Measurements from ENCODE around the gene CHCHD6.

- TF ChIP-seq, protein P1, sequence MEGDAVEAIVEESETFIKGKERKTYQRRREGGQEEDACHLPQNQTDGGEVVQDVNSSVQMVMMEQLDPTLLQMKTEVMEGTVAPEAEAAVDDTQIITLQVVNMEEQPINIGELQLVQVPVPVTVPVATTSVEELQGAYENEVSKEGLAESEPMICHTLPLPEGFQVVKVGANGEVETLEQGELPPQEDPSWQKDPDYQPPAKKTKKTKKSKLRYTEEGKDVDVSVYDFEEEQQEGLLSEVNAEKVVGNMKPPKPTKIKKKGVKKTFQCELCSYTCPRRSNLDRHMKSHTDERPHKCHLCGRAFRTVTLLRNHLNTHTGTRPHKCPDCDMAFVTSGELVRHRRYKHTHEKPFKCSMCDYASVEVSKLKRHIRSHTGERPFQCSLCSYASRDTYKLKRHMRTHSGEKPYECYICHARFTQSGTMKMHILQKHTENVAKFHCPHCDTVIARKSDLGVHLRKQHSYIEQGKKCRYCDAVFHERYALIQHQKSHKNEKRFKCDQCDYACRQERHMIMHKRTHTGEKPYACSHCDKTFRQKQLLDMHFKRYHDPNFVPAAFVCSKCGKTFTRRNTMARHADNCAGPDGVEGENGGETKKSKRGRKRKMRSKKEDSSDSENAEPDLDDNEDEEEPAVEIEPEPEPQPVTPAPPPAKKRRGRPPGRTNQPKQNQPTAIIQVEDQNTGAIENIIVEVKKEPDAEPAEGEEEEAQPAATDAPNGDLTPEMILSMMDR (IDR thresholded peaks at IDR 0.05), result no peak
- no peak for TF ChIP-seq ZFX (IDR thresholded peaks at IDR 0.05; ENCODE audit: borderline replicate concordance)
Observed at GRCh38 chr3:126733061-126733430, 29.0 kb downstream of the CHCHD6 start.
